ENCODE data around the gene COL2A1.

DNA sequence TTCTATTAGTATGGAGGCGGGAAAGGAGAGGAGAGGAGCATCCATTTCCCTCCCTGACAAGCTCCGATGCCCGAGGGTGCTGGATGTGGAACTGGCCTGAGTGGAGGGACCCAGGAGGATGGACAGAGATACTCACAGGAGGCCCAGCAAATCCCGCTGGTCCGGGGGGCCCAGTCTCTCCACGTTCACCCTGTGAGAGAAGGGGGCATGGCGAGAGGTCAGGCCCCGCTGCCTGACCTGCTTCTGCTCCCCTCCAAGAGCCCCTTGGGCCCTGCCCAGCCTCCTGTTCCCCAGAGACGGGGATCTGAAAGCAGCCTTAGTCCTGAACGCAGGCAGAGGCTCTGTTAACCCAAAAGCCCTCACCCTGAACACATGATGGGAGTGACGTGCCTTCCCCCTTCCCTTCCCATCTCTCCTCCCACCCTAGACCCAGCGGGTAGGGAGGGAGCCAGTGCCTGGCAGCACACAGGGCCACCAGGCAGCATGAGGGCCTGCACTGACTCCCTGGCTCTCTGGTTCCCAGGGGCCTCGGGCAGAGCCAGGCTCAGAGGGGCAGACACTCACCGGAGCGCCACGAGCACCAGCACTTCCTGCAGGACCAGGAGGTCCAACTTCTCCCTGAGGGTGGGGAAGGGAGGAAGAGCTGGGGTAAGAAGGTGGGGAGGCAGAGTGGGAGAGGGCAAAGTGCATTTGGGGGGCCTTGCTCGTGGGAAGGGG lies 23.3 kb downstream of the COL2A1 start:
- TF ChIP-seq, protein P1, sequence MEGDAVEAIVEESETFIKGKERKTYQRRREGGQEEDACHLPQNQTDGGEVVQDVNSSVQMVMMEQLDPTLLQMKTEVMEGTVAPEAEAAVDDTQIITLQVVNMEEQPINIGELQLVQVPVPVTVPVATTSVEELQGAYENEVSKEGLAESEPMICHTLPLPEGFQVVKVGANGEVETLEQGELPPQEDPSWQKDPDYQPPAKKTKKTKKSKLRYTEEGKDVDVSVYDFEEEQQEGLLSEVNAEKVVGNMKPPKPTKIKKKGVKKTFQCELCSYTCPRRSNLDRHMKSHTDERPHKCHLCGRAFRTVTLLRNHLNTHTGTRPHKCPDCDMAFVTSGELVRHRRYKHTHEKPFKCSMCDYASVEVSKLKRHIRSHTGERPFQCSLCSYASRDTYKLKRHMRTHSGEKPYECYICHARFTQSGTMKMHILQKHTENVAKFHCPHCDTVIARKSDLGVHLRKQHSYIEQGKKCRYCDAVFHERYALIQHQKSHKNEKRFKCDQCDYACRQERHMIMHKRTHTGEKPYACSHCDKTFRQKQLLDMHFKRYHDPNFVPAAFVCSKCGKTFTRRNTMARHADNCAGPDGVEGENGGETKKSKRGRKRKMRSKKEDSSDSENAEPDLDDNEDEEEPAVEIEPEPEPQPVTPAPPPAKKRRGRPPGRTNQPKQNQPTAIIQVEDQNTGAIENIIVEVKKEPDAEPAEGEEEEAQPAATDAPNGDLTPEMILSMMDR (conservative IDR thresholded peaks at IDR 0.05): no peak
- TF ChIP-seq EZH2 (IDR thresholded peaks at IDR 0.05; ENCODE audit: low read depth): no peak

Data from PC-9 (cell line).